ENCODE measurements around the gene UNC93A. TPM values are rescaled to one million over a fixed set of nuclear protein-coding genes. Genes with fewer than 3 reads are reported as not detected.
A peak's percentile ranks its signal among the peaks of the same experiment; 100 is the strongest.
"Not testable (repeated sequence)": the region's sequence is repeated elsewhere in the genome, so short reads cannot be mapped to it uniquely, and the experiment has no call there.

Gene UNC93A
- polyA plus RNA-seq, 1 donor from 2014 or later = not detected

DNA sequence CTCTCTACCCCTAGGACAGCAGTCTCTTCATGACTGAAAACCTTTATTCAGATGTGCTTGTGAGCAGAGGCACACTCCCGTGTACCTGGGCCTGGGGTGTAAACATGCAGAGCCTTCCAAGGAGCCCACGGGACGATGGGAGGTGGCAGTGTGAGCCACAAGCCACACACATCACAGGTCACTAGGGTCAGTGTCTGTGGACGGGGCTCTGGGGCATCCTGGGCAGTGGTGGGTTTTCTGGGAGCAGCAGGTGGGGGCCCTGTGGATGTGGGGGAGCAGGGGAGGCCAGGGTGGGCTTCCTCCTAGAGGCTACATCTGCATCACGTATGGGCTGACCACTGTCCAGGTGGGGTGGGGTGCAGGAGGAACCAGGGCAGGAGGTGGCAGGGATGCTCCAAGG is 17.1 kb downstream of the UNC93A start:
- H3K9me3 ChIP-seq (ENCODE audit: low read length) = no peaks in the 10 kb centered on the region
- H3K4me2 ChIP-seq (ENCODE audit: low read length) = no peak overlapping the region
- H4K20me1 ChIP-seq (ENCODE audit: insufficient read depth) = no peaks in the 10 kb centered on the region
- H2AFZ ChIP-seq (ENCODE audit: low read depth, low read length) = no peak overlapping the region
- H3K4me3 ChIP-seq (ENCODE audit: low read length) = no peak overlapping the region
- no peak for TF ChIP-seq POLR2AphosphoS5 (IDR thresholded peaks at IDR 0.05)
- no peak for TF ChIP-seq SMC3 (conservative IDR thresholded peaks at IDR 0.05; ENCODE audit: poor library complexity)
- TF ChIP-seq TAF1 (IDR thresholded peaks at IDR 0.05; ENCODE audit: low read depth) = no peak
- TF ChIP-seq EZH2 (IDR thresholded peaks at IDR 0.05; ENCODE audit: borderline replicate concordance, insufficient read depth, low read length, poor library complexity, severe bottlenecking) = no peak
- TF ChIP-seq RAD21 (conservative IDR thresholded peaks at IDR 0.05) = no peak
- H3K36me3 ChIP-seq (ENCODE audit: insufficient read depth, low read length) = no peaks in the 10 kb centered on the region
- no peaks in the 10 kb centered on the region for H3K79me2 ChIP-seq (replicated peaks; ENCODE audit: insufficient read depth, low read length)
- no peaks in the 10 kb centered on the region for H3K9me2 ChIP-seq (ENCODE audit: insufficient read depth, low read length)
- H3K27ac ChIP-seq (ENCODE audit: low read length) = no peak overlapping the region
- no peak overlapping the region for H3K9ac ChIP-seq (ENCODE audit: low read length)
- no peaks in the 10 kb centered on the region for H3K27me3 ChIP-seq (ENCODE audit: insufficient read depth, low read depth, low read length)
- peaks cover 4% of the 10 kb centered on the region for H3F3A ChIP-seq (ENCODE audit: insufficient read depth, low read length, poor library complexity, severe bottlenecking)

- H3K4me2 ChIP-seq (ENCODE audit: low read length); H2AFZ ChIP-seq (ENCODE audit: low read depth, low read length); H3K27me3 ChIP-seq (ENCODE audit: insufficient read depth, low read depth, low read length); H3K27ac ChIP-seq (ENCODE audit: low read length); H3K79me2 ChIP-seq (replicated peaks; ENCODE audit: insufficient read depth, low read length); H3F3A ChIP-seq (ENCODE audit: insufficient read depth, low read length, poor library complexity, severe bottlenecking); H3K9me2 ChIP-seq (ENCODE audit: insufficient read depth, low read length); H3K4me3 ChIP-seq (ENCODE audit: low read length); H3K36me3 ChIP-seq (ENCODE audit: insufficient read depth, low read length); H3K9ac ChIP-seq (ENCODE audit: low read length); H3K9me3 ChIP-seq (ENCODE audit: low read length); H4K20me1 ChIP-seq (ENCODE audit: insufficient read depth): not testable (repeated sequence)
Observed at GRCh38 chr6:167309355-167310192, 18.5 kb downstream of the UNC93A start.

GRCh38 chr6:167311286-167311685 is 20.2 kb downstream of the UNC93A start:
- no peaks in the 10 kb centered on the region for H3K27me3 ChIP-seq (ENCODE audit: insufficient read depth, low read depth, low read length)
- H4K20me1 ChIP-seq (ENCODE audit: insufficient read depth) = no peaks in the 10 kb centered on the region
- peak overlapping the region; percentile 85 for H3K27ac ChIP-seq (ENCODE audit: low read length)
- H3K9me3 ChIP-seq (ENCODE audit: low read length) = no peaks in the 10 kb centered on the region
- peaks cover 4% of the 10 kb centered on the region for H3F3A ChIP-seq (ENCODE audit: insufficient read depth, low read length, poor library complexity, severe bottlenecking)
- H3K4me2 ChIP-seq (ENCODE audit: low read length) = peak overlapping the region; percentile 84
- H3K9ac ChIP-seq (ENCODE audit: low read length) = peak overlapping the region; percentile 58
- TF ChIP-seq EP300 (conservative IDR thresholded peaks at IDR 0.05; ENCODE audit: poor library complexity, severe bottlenecking) (peak; percentile 66), MXI1 (conservative IDR thresholded peaks at IDR 0.05; ENCODE audit: poor library complexity, severe bottlenecking) (no peak), TAF1 (IDR thresholded peaks at IDR 0.05; ENCODE audit: low read depth) (no peak), REST (IDR thresholded peaks at IDR 0.05; ENCODE audit: borderline replicate concordance) (peak; percentile 78), SMC3 (conservative IDR thresholded peaks at IDR 0.05; ENCODE audit: poor library complexity) (peak; percentile 28), RAD21 (conservative IDR thresholded peaks at IDR 0.05) (peak; percentile 37), POLR2AphosphoS5 (IDR thresholded peaks at IDR 0.05) (peak; percentile 27), EZH2 (IDR thresholded peaks at IDR 0.05; ENCODE audit: borderline replicate concordance, insufficient read depth, low read length, poor library complexity, severe bottlenecking) (no peak)
- TF ChIP-seq, protein P1, sequence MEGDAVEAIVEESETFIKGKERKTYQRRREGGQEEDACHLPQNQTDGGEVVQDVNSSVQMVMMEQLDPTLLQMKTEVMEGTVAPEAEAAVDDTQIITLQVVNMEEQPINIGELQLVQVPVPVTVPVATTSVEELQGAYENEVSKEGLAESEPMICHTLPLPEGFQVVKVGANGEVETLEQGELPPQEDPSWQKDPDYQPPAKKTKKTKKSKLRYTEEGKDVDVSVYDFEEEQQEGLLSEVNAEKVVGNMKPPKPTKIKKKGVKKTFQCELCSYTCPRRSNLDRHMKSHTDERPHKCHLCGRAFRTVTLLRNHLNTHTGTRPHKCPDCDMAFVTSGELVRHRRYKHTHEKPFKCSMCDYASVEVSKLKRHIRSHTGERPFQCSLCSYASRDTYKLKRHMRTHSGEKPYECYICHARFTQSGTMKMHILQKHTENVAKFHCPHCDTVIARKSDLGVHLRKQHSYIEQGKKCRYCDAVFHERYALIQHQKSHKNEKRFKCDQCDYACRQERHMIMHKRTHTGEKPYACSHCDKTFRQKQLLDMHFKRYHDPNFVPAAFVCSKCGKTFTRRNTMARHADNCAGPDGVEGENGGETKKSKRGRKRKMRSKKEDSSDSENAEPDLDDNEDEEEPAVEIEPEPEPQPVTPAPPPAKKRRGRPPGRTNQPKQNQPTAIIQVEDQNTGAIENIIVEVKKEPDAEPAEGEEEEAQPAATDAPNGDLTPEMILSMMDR (IDR thresholded peaks at IDR 0.05; ENCODE audit: poor library complexity, severe bottlenecking) = no peak
- no peaks in the 10 kb centered on the region for H3K9me2 ChIP-seq (ENCODE audit: insufficient read depth, low read length)
- peak overlapping the region; percentile 54 for H3K4me3 ChIP-seq (ENCODE audit: low read length)
- no peaks in the 10 kb centered on the region for H3K79me2 ChIP-seq (replicated peaks; ENCODE audit: insufficient read depth, low read length)
- no peaks in the 10 kb centered on the region for H3K36me3 ChIP-seq (ENCODE audit: insufficient read depth, low read length)
- peak overlapping the region; percentile 10 for H2AFZ ChIP-seq (ENCODE audit: low read depth, low read length)

DNA sequence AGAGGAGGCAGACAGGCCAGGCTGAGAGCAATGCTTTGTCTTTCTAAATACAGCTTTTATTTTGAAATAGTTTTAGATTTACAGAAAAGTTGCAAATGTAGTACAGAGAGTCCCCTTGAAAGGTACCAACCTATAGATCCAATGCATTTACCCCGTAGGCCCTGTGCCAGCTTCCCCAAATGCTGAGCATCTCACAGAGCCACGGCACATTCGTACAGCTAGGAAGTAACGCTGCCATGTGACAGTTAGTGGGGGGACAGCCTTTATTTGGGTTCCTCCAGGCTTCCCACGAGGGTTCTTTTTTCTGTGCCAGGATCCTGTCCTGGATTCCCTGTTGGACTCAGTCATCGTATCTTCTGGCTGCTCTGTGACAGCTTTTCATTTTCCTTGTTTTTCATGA is 20.6 kb downstream of the UNC93A start:
- H3F3A ChIP-seq (ENCODE audit: insufficient read depth, low read length, poor library complexity, severe bottlenecking); H3K36me3 ChIP-seq (ENCODE audit: insufficient read depth, low read length); H3K9me3 ChIP-seq (ENCODE audit: low read length); H3K79me2 ChIP-seq (replicated peaks; ENCODE audit: insufficient read depth, low read length); H3K9me2 ChIP-seq (ENCODE audit: insufficient read depth, low read length); H4K20me1 ChIP-seq (ENCODE audit: insufficient read depth); H3K27me3 ChIP-seq (ENCODE audit: insufficient read depth, low read depth, low read length); H2AFZ ChIP-seq (ENCODE audit: low read depth, low read length): not testable (repeated sequence)
- Histone ChIP-seq H3K27ac (ENCODE audit: low read length) (peak overlapping the region; percentile 85), H3K4me2 (ENCODE audit: low read length) (peak overlapping the region; percentile 84), H3K4me3 (ENCODE audit: low read length) (peak overlapping the region; percentile 54), H3K9ac (ENCODE audit: low read length) (peak overlapping the region; percentile 58)

Measured in neural cell (in vitro differentiated cells).